Body of pancreas (tissue), 4 donors: Measurements from ENCODE around the gene ERC2. TPM values are rescaled to one million over a fixed set of nuclear protein-coding genes. Genes with fewer than 3 reads are reported as not detected.

Experiments used
- ATAC-seq: fragments of 150-250 bp; one replicate; pipeline ENCODE4 v1.9.1; 2016
- DNase-seq, 4 donors: peaks; one replicate each; pipeline ENCODE4 v3.0.0-alpha.2; 2019
- H3K27ac ChIP-seq, 4 donors: fragments of 200-600 bp; sonication (generic); 1 replicate in 3 of 4; 2 replicates in 1 of 4; pipeline versions ENCODE4 v1.5.1 to v1.6.1; 2016 to 2019; ENCODE audit warnings: mild to moderate bottlenecking in 1 of 4, mixed read lengths in 1 of 4, moderate library complexity in 1 of 4
- H3K27me3 ChIP-seq, 2 donors: fragments of 200-600 bp; sonication (generic); one replicate each; pipeline ENCODE4 v1.6.0; 2016; ENCODE audit warnings: mild to moderate bottlenecking in 1 of 2
- H3K36me3 ChIP-seq, 2 donors: fragments of 200-600 bp; sonication (generic); replicated peaks in 1 of 2; 2 replicates each; pipeline ENCODE4 v1.5.1; 2016; ENCODE audit warnings: low read depth in 2 of 2; ENCODE audit not compliant: insufficient read depth in 1 of 2
- H3K4me1 ChIP-seq: fragments of 200-600 bp; sonication (generic); one replicate; pipeline ENCODE4 v1.6.0; 2016
- H3K4me3 ChIP-seq, 2 donors: fragments of 200-600 bp; sonication (generic); 1 replicate in 1 of 2; 2 replicates in 1 of 2; pipeline ENCODE4 v1.5.1; 2016 to 2019
- H3K9me3 ChIP-seq, 3 donors: fragments of 200-600 bp; sonication (generic); 1 replicate in 2 of 3; 2 replicates in 1 of 3; pipeline ENCODE4 v1.5.1; 2016
- POLR2A ChIP-seq, 3 donors: fragments of 450-650 bp; IDR thresholded peaks; one replicate each; pipeline ENCODE4 v1.6.1; 2016; ENCODE audit warnings: antibody characterized with exemption in 3 of 3, mild to moderate bottlenecking in 2 of 3
- WGBS, 2 donors: methylation state at CpG; one replicate each; pipeline ENCODE4 v1.1.5; 2017; 5-methylcytosine and 5-hydroxymethylcytosine counted together
- intact Hi-C: fragments of 100-400 bp; cut with DNase I; formaldehyde crosslinking; loops from one replicate; pipeline ENCODE4 v1.15.1; 2023
- total RNA-seq, 2 donors: library from RNA; depleted of rRNA; stranded (reverse); fragments of >200 nt; gene quantifications; one replicate each; pipeline ENCODE4 v1.1.0, GENCODE V29; 2016
- TF ChIP-seq, protein P1 (sequence below), 7 experiments: fragments of 450-650 bp in 4 of 7; fragments of 200-600 bp in 3 of 7; sonication (generic) in 3 of 7; IDR thresholded peaks; one replicate each; pipeline ENCODE4 v1.5.1; 2016 to 2019; ENCODE audit warnings: antibody characterized with exemption in 7 of 7

The ERC2 gene
- total RNA-seq, 2 donors from 2014 or later: 4.0 to 4.7 TPM

DNA sequence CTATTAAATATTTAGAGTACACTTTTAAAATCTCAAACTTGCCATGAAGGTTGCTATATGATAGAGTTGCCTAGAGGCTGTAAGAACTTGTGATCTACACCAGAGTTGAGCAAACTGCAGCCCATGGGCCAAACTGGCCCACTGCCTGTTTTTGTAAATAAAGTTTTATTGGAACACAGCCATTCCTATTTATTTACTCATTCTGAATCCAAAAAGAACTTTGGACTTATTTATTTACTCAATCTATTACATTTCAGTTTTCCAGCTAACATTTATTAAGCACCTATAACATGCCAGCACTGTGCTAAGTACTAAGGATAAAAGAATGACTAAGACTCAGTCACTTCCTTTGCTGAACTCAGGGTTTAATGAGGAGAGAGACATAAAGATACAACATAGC is 403.6 kb downstream of the ERC2 start:
- no peaks in the 10 kb centered on the region for H3K4me1 ChIP-seq
- intact Hi-C loops: no loop called here
- H3K9me3 ChIP-seq: no peaks in the 10 kb centered on the region
- DNase-seq: no peak
- H3K27me3 ChIP-seq: no peaks in the 10 kb centered on the region
- ATAC-seq: no peak
- H3K4me3 ChIP-seq: no peak overlapping the region
- H3K27ac ChIP-seq: no peak overlapping the region
- H3K36me3 ChIP-seq: no peaks in the 10 kb centered on the region
- no peak for TF ChIP-seq POLR2A (IDR thresholded peaks at IDR 0.05)
- TF ChIP-seq, protein P1, sequence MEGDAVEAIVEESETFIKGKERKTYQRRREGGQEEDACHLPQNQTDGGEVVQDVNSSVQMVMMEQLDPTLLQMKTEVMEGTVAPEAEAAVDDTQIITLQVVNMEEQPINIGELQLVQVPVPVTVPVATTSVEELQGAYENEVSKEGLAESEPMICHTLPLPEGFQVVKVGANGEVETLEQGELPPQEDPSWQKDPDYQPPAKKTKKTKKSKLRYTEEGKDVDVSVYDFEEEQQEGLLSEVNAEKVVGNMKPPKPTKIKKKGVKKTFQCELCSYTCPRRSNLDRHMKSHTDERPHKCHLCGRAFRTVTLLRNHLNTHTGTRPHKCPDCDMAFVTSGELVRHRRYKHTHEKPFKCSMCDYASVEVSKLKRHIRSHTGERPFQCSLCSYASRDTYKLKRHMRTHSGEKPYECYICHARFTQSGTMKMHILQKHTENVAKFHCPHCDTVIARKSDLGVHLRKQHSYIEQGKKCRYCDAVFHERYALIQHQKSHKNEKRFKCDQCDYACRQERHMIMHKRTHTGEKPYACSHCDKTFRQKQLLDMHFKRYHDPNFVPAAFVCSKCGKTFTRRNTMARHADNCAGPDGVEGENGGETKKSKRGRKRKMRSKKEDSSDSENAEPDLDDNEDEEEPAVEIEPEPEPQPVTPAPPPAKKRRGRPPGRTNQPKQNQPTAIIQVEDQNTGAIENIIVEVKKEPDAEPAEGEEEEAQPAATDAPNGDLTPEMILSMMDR (IDR thresholded peaks at IDR 0.05): no peak

DNA sequence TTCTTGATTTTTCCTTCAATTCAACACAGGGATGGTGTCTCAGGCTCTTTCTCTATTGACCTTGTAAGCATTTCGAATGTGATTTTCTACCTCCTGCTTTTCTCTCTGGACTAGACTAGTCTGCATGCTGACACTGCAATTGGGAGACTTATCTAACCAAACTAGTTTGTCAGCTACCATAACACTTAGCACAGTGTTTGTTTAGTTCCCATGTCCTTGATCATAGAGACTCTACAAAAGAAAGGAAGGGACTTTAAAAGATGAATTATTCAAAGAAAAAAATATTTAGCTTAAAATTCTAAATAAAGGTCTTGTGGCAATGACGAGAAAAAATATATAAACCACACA is 407.0 kb downstream of the ERC2 start:
- Histone ChIP-seq H3K4me3 (no peak overlapping the region), H3K27me3 (no peaks in the 10 kb centered on the region), H3K36me3 (no peaks in the 10 kb centered on the region), H3K9me3 (no peaks in the 10 kb centered on the region), H3K27ac (no peak overlapping the region), H3K4me1 (no peaks in the 10 kb centered on the region)
- intact Hi-C loops: no loop called here
- DNase-seq (no peak), ATAC-seq (no peak)
- WGBS, 2 donors: 37 to 39% methylated on average over 2 of the region's 2 CpGs
- TF ChIP-seq POLR2A (IDR thresholded peaks at IDR 0.05): no peak
- TF ChIP-seq, protein P1 (IDR thresholded peaks at IDR 0.05): no peak

DNA sequence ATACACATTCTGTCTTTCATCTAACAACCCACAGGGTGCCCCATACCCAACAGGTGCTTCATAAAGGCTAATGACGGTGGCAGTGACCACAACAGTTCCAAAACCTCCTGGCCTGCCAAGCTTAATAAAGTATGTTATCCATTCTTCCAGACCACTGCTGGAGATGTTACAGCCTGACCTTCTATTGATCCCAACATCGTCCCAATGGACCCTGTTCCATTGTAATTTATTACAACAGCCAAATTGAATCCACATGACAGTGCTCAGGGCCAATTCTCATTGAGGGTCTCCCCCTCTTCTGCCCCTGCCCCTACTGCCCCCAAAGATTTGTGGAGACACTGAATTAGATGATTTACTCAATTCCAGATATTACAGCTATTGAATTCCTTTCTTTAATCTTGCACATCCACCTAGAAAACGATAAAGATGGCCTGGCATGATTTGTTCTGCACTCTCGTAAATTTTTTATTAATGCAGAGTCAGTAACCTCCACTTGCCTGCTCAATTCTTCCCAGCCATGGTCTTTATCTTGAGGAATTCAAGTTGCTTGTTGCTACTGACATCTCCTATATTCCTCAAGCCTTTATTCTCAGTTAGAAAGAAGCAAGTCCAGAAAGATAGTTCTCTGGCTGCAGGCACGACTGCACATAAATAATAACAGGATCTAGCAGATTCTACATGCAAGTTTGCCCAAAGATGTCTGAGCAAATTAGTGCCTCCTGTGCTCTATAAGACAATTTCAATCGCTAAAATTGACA is 407.6 kb downstream of the ERC2 start:
- Histone ChIP-seq H3K27ac (no peak overlapping the region), H3K36me3 (no peaks in the 10 kb centered on the region), H3K9me3 (no peaks in the 10 kb centered on the region), H3K27me3 (no peaks in the 10 kb centered on the region), H3K4me1 (no peaks in the 10 kb centered on the region), H3K4me3 (no peak overlapping the region)
- TF ChIP-seq, protein P1 (IDR thresholded peaks at IDR 0.05): no peak
- TF ChIP-seq POLR2A (IDR thresholded peaks at IDR 0.05): no peak
- ATAC-seq (no peak), DNase-seq (no peak)
- WGBS, 2 donors: 59 to 73% methylated on average over 6 of the region's 6 CpGs
- intact Hi-C loops: no loop called here

DNA sequence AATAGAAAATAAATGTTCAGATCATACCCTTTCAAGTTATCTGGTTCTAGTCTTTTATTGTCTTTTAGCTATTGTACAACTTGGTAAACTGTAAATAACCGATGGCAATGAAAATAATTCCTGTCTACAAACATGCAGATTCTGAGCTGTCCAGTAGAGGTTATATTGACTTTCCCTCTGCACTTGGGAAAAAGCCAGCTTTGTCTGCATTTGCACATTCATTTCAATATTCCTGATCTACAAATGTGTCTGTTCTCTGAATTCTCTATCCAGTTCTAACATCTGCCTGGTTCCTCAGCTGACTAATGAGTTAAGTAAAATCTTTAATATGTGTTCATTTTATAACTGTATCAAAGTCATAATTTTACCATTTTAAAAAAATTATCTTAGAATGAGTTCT is 408.5 kb downstream of the ERC2 start:
- TF ChIP-seq, protein P1 (IDR thresholded peaks at IDR 0.05): no peak
- TF ChIP-seq POLR2A (IDR thresholded peaks at IDR 0.05): no peak
- Histone ChIP-seq H3K4me3 (no peak overlapping the region), H3K27ac (no peak overlapping the region), H3K9me3 (no peaks in the 10 kb centered on the region), H3K36me3 (no peaks in the 10 kb centered on the region), H3K4me1 (no peaks in the 10 kb centered on the region), H3K27me3 (no peaks in the 10 kb centered on the region)
- intact Hi-C loops: no loop called here
- DNase-seq (no peak), ATAC-seq (no peak)
- 11 to 24% methylated on average over 1 of the region's 1 CpG for WGBS, 2 donors

DNA sequence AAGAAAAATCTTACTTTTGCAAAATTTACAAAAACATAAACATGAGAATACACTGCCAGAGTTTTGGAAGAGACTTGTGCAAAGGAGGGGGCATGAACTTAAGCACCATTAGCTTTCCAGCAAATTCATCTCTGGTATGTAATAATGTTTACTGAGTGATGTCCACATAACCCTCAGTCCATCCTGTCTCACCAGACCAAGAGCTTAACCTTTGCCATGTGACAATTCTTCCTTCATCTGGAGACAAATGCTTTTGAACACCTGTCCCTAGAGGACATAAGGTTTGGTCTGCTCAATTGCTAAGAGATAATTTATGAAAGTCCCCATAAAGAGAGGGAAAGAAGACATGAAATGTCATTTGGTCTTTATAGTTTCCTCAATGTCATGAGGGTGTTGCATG is 412.3 kb downstream of the ERC2 start:
- no peaks in the 10 kb centered on the region for H3K4me1 ChIP-seq
- intact Hi-C loops: no loop called here
- H3K27me3 ChIP-seq: no peaks in the 10 kb centered on the region
- no peak overlapping the region for H3K4me3 ChIP-seq
- H3K27ac ChIP-seq: no peak overlapping the region
- H3K9me3 ChIP-seq: no peaks in the 10 kb centered on the region
- no peak for TF ChIP-seq POLR2A (IDR thresholded peaks at IDR 0.05)
- no peak for ATAC-seq
- no peaks in the 10 kb centered on the region for H3K36me3 ChIP-seq
- DNase-seq: no peak
